ENCODE measurements around the gene DCC.

DNA sequence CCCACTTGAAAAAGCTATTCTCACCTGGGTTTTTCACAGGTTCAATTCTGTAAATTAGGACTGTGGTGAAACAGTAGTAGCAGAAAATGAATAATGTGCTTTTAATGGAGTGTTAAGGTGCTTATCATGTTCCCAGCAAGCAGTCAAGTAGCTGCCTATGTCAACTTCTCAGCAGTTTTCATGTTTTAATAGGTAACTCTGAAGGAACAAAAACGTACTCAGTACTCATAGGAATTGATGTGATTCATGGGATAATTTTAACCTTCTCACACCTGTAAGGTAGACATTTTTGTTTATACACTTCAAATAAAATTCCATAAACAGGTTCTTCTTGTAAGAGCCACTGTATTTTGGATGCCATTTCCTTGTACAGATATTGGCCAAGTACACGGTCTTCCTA lies 1082.9 kb downstream of the DCC start:
- TF ChIP-seq, protein P1, sequence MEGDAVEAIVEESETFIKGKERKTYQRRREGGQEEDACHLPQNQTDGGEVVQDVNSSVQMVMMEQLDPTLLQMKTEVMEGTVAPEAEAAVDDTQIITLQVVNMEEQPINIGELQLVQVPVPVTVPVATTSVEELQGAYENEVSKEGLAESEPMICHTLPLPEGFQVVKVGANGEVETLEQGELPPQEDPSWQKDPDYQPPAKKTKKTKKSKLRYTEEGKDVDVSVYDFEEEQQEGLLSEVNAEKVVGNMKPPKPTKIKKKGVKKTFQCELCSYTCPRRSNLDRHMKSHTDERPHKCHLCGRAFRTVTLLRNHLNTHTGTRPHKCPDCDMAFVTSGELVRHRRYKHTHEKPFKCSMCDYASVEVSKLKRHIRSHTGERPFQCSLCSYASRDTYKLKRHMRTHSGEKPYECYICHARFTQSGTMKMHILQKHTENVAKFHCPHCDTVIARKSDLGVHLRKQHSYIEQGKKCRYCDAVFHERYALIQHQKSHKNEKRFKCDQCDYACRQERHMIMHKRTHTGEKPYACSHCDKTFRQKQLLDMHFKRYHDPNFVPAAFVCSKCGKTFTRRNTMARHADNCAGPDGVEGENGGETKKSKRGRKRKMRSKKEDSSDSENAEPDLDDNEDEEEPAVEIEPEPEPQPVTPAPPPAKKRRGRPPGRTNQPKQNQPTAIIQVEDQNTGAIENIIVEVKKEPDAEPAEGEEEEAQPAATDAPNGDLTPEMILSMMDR (conservative IDR thresholded peaks at IDR 0.05 in 1 of 2, IDR thresholded peaks at IDR 0.05 in 1 of 2; ENCODE audit: low read depth in 1 of 2, low read length in 2 of 2) = no peak
- no peak for TF ChIP-seq EZH2 (IDR thresholded peaks at IDR 0.05; ENCODE audit: low read length, missing control alignments)

Measured in fibroblast of lung (primary cell).